Hepatocyte (in vitro differentiated cells): ENCODE results near the gene AFAP1. TPM values are rescaled to one million over a fixed set of nuclear protein-coding genes. Genes with fewer than 3 reads are reported as not detected.

Experiments
- DNase-seq: peaks from one replicate; pipeline ENCODE4 v3.0.0-alpha.2; 2016; ENCODE audit warnings: low spot score
- H2AFZ ChIP-seq: fragments of 200-600 bp; sonication (generic); 2 replicates; pipeline ENCODE4 v1.6.0; 2016; ENCODE audit warnings: antibody characterized with exemption, mild to moderate bottlenecking
- H3K27ac ChIP-seq: fragments of 200-600 bp; sonication (generic); 2 replicates; pipeline ENCODE4 v1.5.1; 2016; ENCODE audit warnings: mild to moderate bottlenecking
- H3K27me3 ChIP-seq: fragments of 200-600 bp; sonication (generic); 2 replicates; pipeline ENCODE4 v1.6.1; 2016
- H3K36me3 ChIP-seq: fragments of 200-600 bp; sonication (generic); replicated peaks from 2 replicates; pipeline ENCODE4 v1.5.1; 2016; ENCODE audit warnings: low read depth; ENCODE audit not compliant: insufficient read depth
- H3K4me1 ChIP-seq: fragments of 200-600 bp; sonication (generic); 2 replicates; pipeline ENCODE4 v1.5.1; 2016; ENCODE audit warnings: mild to moderate bottlenecking, moderate library complexity; ENCODE audit not compliant: insufficient read depth
- H3K4me2 ChIP-seq: fragments of 200-600 bp; sonication (generic); 2 replicates; pipeline ENCODE4 v1.6.0; 2016
- H3K4me3 ChIP-seq: fragments of 200-600 bp; sonication (generic); 2 replicates; pipeline ENCODE4 v1.5.1; 2016; ENCODE audit warnings: mild to moderate bottlenecking
- H3K79me2 ChIP-seq: fragments of 200-600 bp; sonication (generic); 2 replicates; pipeline ENCODE4 v1.6.0; 2017; ENCODE audit warnings: mild to moderate bottlenecking
- H3K9me2 ChIP-seq: fragments of 200-600 bp; sonication (generic); replicated peaks from 2 replicates; pipeline ENCODE4 v1.6.0; 2017; ENCODE audit warnings: mild to moderate bottlenecking; ENCODE audit not compliant: insufficient read depth
- H3K9me3 ChIP-seq: fragments of 200-600 bp; sonication (generic); 2 replicates; pipeline ENCODE4 v1.5.1; 2016; ENCODE audit warnings: low read depth, mild to moderate bottlenecking
- H4K20me1 ChIP-seq: fragments of 200-600 bp; sonication (generic); 2 replicates; pipeline ENCODE4 v1.6.0; 2016; ENCODE audit warnings: mild to moderate bottlenecking; ENCODE audit not compliant: insufficient read depth, poor library complexity, severe bottlenecking
- CTCF ChIP-seq: fragments of 200-600 bp; sonication (generic); IDR thresholded peaks from 2 replicates; pipeline ENCODE4 v1.5.1; 2016; ENCODE audit warnings: antibody characterized with exemption, mild to moderate bottlenecking; ENCODE audit not compliant: poor library complexity
- EZH2 ChIP-seq: fragments of 200-600 bp; sonication (generic); IDR thresholded peaks from 2 replicates; pipeline ENCODE4 v1.6.1; 2016; ENCODE audit warnings: antibody characterized with exemption, mild to moderate bottlenecking, borderline replicate concordance
- EZH2phosphoT487 ChIP-seq: fragments of 200-600 bp; sonication (generic); IDR thresholded peaks from one replicate; pipeline ENCODE4 v1.6.1; 2018; ENCODE audit warnings: antibody characterized with exemption, mild to moderate bottlenecking, low read depth, moderate library complexity; ENCODE audit not compliant: unreplicated experiment, severe bottlenecking
- WGBS: methylation state at CpG from one replicate; pipeline ENCODE4 v1.1.6; 2016; ENCODE audit warnings: low lambda C conversion rate; ENCODE audit errors: missing lambda C conversion rate; 5-methylcytosine and 5-hydroxymethylcytosine counted together
- polyA plus RNA-seq: library from polyadenylated mRNA; unstranded; fragments of >200 nt; fragmentation: Nextera tagmentation; extraction: Ambion mirVana; gene quantifications from 2 replicates; pipeline ENCODE4 v1.2.1, GENCODE V29; 2016
- total RNA-seq: library from RNA; depleted of rRNA; stranded (reverse); fragments of >200 nt; gene quantifications from 2 replicates; pipeline ENCODE4 v1.2.3, GENCODE V29; 2014

Gene AFAP1
- total and polyA plus RNA-seq, 2 experiments from 2014 or later = 9.3 to 16.2 TPM

GRCh38 chr4:7917669-7918068 lies 22.0 kb downstream of the AFAP1 start:
- H2AFZ ChIP-seq = no peak overlapping the region
- TF ChIP-seq CTCF (no peak), EZH2phosphoT487 (no peak), EZH2 (no peak)
- H3K36me3 ChIP-seq = no peaks in the 10 kb centered on the region
- H4K20me1 ChIP-seq = peaks cover 8% of the 10 kb centered on the region
- no peak overlapping the region for H3K27ac ChIP-seq
- H3K27me3 ChIP-seq = no peaks in the 10 kb centered on the region
- H3K79me2 ChIP-seq = peaks cover 87% of the 10 kb centered on the region
- WGBS = 76% methylated on average over 6 of the region's 6 CpGs
- H3K9me2 ChIP-seq = no peaks in the 10 kb centered on the region
- no peak overlapping the region for H3K4me2 ChIP-seq
- no peak overlapping the region for H3K4me3 ChIP-seq
- DNase-seq = no peak
- no peaks in the 10 kb centered on the region for H3K4me1 ChIP-seq
- no peaks in the 10 kb centered on the region for H3K9me3 ChIP-seq

GRCh38 chr4:7915875-7916242 lies 23.8 kb downstream of the AFAP1 start:
- no peaks in the 10 kb centered on the region for H3K9me3 ChIP-seq
- TF ChIP-seq EZH2 (no peak), CTCF (no peak), EZH2phosphoT487 (no peak)
- H3K27ac ChIP-seq = no peak overlapping the region
- no peaks in the 10 kb centered on the region for H3K27me3 ChIP-seq
- DNase-seq = no peak
- H3K4me3 ChIP-seq = no peak overlapping the region
- H3K79me2 ChIP-seq = peaks cover 84% of the 10 kb centered on the region
- no peaks in the 10 kb centered on the region for H3K9me2 ChIP-seq
- no peaks in the 10 kb centered on the region for H3K36me3 ChIP-seq
- peaks cover 10% of the 10 kb centered on the region for H3K4me1 ChIP-seq
- 77% methylated on average over 6 of the region's 6 CpGs for WGBS
- no peak overlapping the region for H2AFZ ChIP-seq
- peaks cover 8% of the 10 kb centered on the region for H4K20me1 ChIP-seq
- no peak overlapping the region for H3K4me2 ChIP-seq

- no peak overlapping the region for H3K4me2 ChIP-seq
- TF ChIP-seq EZH2 = no peak
- no peak for TF ChIP-seq CTCF
- TF ChIP-seq EZH2phosphoT487 = no peak
- H3K9me2 ChIP-seq = no peaks in the 10 kb centered on the region
- no peaks in the 10 kb centered on the region for H3K27me3 ChIP-seq
- no peak overlapping the region for H3K27ac ChIP-seq
- DNase-seq = no peak
- H3K79me2 ChIP-seq = peaks cover 94% of the 10 kb centered on the region
- no peaks in the 10 kb centered on the region for H3K36me3 ChIP-seq
- WGBS = 100% methylated on average over 1 of the region's 1 CpG
- no peaks in the 10 kb centered on the region for H3K9me3 ChIP-seq
- peaks cover 22% of the 10 kb centered on the region for H3K4me1 ChIP-seq
- H3K4me3 ChIP-seq = no peak overlapping the region
- no peak overlapping the region for H2AFZ ChIP-seq
- H4K20me1 ChIP-seq = peaks cover 12% of the 10 kb centered on the region
These were observed 26.8 kb downstream of the AFAP1 start for GRCh38 chr4:7912826-7913225.

- no peak for TF ChIP-seq EZH2phosphoT487
- no peak for TF ChIP-seq CTCF
- TF ChIP-seq EZH2 = no peak
- H3K27me3 ChIP-seq = no peaks in the 10 kb centered on the region
- H3K79me2 ChIP-seq = peaks cover 93% of the 10 kb centered on the region
- H3K27ac ChIP-seq = peak overlapping the region; percentile 62
- peaks cover 13% of the 10 kb centered on the region for H4K20me1 ChIP-seq
- no peaks in the 10 kb centered on the region for H3K9me3 ChIP-seq
- peak overlapping the region; percentile 42 for H3K4me2 ChIP-seq
- 45% methylated on average over 16 of the region's 16 CpGs for WGBS
- no peaks in the 10 kb centered on the region for H3K36me3 ChIP-seq
- DNase-seq = peak; percentile 59
- peaks cover 34% of the 10 kb centered on the region for H3K4me1 ChIP-seq
- H3K9me2 ChIP-seq = no peaks in the 10 kb centered on the region
- no peak overlapping the region for H3K4me3 ChIP-seq
- H2AFZ ChIP-seq = no peak overlapping the region
These were observed 28.6 kb downstream of the AFAP1 start for GRCh38 chr4:7910952-7911578.
